NOMO-1 (cell line): ENCODE measurements around the gene KSR1.
"Not testable (repeated sequence)": the region's sequence is repeated elsewhere in the genome, so short reads cannot be mapped to it uniquely, and the experiment has no call there.

Source experiments
- DNase-seq, 2 experiments: peaks; one replicate each; lab custom pipeline; 2025; ENCODE audit not compliant: unreplicated experiment in 2 of 2; lab: John Stamatoyannopoulos, UW

Gene KSR1

GRCh38 chr17:27455914-27456680, at the start of gene KSR1:
Gene KSR1 (plus strand): TSS chr17:27456448. CDS start chr17:27456644, 196 bp downstream.
- DNase-seq, result peak; percentile 63 to 74

DNA sequence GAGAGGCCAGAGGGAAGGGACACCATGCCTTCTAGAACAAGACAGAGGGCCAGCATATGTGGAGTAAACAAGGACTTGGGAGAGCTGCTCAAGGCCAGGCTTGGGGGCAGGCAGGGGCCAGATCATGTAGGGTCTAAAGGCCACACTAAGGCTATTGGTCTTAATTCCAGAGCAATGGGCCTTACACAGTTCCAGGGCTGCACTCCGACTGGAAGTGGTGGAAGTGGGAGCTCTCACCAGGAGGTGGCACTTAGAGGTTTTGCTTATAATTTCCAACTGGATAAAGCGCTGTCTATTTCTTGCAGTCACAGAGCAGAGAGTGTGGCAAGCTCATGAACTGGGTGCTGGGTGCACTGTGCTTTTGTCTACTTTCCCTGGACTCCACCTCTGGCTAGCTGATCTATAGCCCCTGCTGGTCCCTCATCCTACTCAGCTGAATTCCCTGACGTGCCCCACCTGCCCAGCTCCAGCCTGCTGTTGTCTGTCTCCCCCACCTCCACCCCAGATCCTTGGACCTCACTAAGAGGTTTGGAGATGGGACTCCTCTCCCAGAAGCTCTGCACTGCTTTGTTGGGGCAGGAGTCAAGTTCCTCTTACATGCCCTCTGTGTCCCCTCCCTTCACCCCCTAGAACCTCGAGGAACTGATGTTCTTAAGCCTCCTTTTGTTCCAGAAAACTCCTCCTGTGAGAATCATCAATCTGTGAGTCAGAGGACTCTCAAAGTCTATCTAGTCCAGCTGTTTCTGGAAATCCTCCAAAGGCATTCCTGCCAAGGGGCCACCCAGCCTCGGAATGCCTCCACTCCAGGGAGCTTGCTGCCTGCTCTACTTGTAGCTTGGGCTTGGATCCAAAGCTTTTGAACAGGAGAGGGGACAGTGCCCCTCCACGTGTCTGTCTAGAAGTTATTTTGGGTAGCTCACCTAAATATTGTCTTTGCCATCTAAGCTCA, 48.1 kb upstream of the KSR1 start:
- no peak for DNase-seq

- DNase-seq, result no peak
Measured at GRCh38 chr17:27408891-27409290, 47.4 kb upstream of the KSR1 start.

DNA sequence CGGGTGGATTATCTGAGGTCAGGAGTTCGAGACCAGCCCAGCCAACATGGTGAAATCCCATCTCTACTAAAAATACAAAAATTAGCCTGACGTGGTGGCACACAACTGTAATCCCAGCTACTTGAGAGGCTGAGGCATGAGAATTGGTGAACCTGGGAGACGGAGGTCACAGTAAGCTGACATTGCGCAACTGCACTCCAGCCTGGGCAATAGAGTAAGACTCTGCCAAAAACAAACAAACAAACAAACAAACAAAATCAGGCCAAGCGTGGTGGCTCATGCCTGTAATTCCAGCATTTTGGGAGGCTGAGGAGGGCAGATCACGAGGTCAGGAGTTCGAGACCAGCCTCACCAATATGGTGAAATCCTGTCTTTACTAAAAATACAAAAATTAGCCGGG, 44.1 kb upstream of the KSR1 start:
- not testable (repeated sequence) for DNase-seq

- peak; percentile 18 to 71 for DNase-seq
Measured at GRCh38 chr17:27413315-27413714, 42.9 kb upstream of the KSR1 start.

- peak; percentile 37 to 83 for DNase-seq
Measured at GRCh38 chr17:27413792-27414191, 42.5 kb upstream of the KSR1 start.

DNA sequence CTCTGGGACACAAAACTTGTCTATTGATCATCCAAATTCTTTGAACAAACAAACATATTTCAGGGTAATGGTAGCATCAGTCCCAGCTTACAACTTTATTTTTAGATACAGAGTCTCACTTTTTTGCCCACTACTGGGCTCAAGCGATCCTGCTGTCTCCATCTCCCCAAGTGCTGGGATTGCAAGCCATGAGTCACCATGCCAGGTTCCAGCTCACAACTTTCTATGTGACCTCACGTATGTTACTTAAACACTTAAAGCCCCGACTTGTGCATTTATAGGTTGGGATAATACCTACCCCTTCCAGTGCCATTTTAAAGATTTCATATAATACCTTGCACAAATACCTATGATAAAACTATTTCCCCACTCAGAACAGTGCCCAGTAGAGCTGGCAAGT, 42.0 kb upstream of the KSR1 start:
- peak in 1 of 2 experiments; percentile 64 for DNase-seq

DNA sequence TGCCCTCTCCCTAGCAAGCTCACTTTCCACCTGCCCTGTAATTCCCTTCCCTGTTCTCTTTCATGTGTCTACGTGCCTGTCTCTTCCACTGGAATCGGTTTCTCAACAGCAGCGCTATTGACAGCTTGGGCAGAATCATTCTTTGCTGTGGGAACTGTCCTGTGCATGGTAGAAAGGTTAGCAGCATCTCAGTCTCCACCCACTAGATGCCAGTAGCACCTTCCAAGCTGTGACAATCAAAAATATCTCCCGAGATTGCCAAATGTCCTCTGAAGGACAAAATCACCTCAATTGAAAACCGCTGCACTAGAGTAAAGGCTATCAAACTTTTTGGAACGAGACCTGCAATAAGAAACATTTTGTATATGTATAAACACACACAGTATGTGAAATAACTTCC, 41.6 kb upstream of the KSR1 start:
- no peak for DNase-seq

- no peak for DNase-seq
Measured at GRCh38 chr17:27415120-27415795, 41.0 kb upstream of the KSR1 start.

DNA sequence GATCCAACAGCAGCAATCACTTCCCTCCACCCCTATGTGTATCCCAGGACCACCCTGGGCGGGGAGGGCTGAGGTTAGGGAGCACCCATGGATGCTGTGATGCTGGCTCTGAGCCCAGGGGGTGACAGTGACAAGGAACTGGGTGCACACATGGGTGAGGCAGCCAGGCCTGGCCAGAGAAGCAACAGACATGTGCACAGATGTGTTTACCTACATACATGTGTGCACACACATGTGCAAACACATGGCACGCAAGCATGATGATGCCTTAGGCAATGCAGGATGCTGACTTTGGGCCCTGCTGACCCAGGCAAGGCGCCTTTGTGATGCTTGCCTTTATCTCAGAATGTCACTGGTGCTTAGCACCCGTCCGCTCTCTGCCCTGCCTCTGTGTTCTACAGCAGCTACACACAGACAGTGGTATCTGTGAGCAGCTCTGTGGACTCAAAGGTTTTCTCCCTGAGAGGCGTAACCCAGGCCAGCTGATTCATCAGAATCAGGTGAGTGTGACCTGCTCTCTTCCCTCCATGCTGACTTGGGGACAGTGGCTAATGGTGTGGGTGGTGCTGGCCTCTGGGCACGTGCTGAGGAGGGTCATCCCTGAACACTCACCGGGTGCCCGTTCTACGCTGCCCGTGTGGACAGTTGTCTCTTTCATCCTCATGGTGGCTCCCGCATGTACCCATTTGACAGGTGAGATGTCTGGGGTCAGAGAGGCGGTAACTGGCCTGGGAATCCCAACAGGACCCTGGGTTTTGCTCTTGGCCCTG, 38.5 kb upstream of the KSR1 start:
- no peak for DNase-seq

GRCh38 chr17:27418366-27418615, 38.0 kb upstream of the KSR1 start:
- DNase-seq, result no peak

DNA sequence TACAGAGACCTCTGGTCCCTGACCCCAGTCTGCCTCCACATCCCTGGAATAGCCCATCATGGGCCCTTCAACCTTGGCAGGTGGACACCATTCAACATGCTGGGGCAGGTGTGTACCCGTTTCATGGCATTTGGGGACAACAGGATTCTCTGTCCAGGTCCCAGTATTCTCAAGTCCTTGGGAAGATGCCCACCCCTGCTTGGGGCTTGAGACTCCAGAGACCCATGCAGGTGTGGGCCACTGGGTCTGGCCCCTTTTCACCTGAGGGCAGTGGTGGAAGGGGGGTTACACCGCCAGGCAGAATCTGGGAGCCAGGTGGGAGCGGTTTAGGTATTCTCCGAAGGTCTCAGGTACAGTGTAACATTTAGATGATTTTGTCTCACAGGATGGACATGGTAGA, 37.1 kb upstream of the KSR1 start:
- no peak for DNase-seq

- no peak for DNase-seq
Measured at GRCh38 chr17:27420211-27420950, 35.9 kb upstream of the KSR1 start.

DNA sequence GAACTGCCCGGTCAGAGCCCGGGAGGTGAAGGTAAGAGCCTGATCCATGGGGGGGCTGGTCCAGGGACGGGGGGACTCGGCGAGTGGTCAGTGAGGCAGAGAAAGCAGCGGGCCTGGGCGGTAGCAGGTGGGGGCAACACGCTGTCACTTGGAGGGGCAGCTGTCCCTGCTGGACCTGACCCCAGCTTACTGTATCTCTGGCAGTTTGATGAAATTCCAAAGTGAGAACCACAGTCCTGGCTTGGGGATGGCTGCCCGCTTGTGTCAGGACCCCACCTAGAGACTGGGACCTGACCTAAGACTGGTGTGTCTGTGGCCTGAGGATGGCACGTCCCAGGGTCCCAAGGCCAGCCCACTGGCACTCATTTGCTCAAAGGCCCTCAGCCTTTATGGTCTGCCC, 35.1 kb upstream of the KSR1 start:
- no peak for DNase-seq

DNA sequence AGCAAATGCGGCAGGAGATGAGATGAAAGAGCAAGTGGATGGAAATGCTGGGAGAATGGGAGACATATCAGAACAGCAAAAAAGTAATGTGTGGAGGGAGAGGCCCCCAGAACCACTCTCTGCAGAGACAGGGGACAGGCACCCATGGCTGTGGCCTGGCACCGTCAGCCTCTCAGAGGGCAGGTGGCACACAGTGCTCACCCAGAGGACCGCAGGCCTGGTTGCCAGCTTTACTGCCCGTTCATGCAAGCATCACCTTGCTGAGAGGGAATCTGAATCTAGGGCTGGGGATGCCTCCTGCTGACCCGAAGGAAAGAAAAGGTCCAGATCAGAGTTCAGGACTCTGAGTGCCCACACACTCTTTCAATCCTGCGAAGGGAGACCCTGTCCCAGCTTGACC, 34.6 kb upstream of the KSR1 start:
- DNase-seq, result not testable (repeated sequence)

GRCh38 chr17:27422601-27423000, 33.6 kb upstream of the KSR1 start:
- DNase-seq, result no peak

- DNase-seq, result no peak
Measured at GRCh38 chr17:27423651-27424050, 32.6 kb upstream of the KSR1 start.

- DNase-seq, result no peak
Measured at GRCh38 chr17:27424516-27424915, 31.7 kb upstream of the KSR1 start.

- DNase-seq, result no peak
Measured at GRCh38 chr17:27424941-27425340, 31.3 kb upstream of the KSR1 start.

- DNase-seq, result not testable (repeated sequence)
Measured at GRCh38 chr17:27425571-27425970, 30.7 kb upstream of the KSR1 start.
